HG03439 (cell line): ENCODE measurements around the gene GINS1.

Source experiments
- ATAC-seq: cut with Tn5 transposase; IDR thresholded peaks from one replicate; pipeline ENCODE4 v1.9.1; 2021; ENCODE audit warnings: mild to moderate bottlenecking, moderate library complexity; ENCODE audit not compliant: unreplicated experiment

The GINS1 gene

GRCh38 chr20:25476106-25477013 lies 68.9 kb downstream of the GINS1 start:
- ATAC-seq, result no peak

GRCh38 chr20:25477014-25477882 lies 69.8 kb downstream of the GINS1 start:
- no peak for ATAC-seq

- ATAC-seq, result no peak
Measured at GRCh38 chr20:25478889-25479568, 71.6 kb downstream of the GINS1 start.

- no peak for ATAC-seq
Measured at GRCh38 chr20:25479638-25480037, 72.2 kb downstream of the GINS1 start.

GRCh38 chr20:25480156-25480555 lies 72.7 kb downstream of the GINS1 start:
- no peak for ATAC-seq

GRCh38 chr20:25480797-25481196 lies 73.3 kb downstream of the GINS1 start:
- ATAC-seq, result no peak

GRCh38 chr20:25481235-25481917 lies 73.9 kb downstream of the GINS1 start:
- ATAC-seq, result no peak

- ATAC-seq, result no peak
Measured at GRCh38 chr20:25481918-25482253, 74.4 kb downstream of the GINS1 start.

GRCh38 chr20:25483431-25484132 lies 76.1 kb downstream of the GINS1 start:
- ATAC-seq, result no peak

- ATAC-seq, result no peak
Measured at GRCh38 chr20:25484224-25484846, 76.9 kb downstream of the GINS1 start.

- ATAC-seq, result no peak
Measured at GRCh38 chr20:25484911-25485511, 77.5 kb downstream of the GINS1 start.

- ATAC-seq, result no peak
Measured at GRCh38 chr20:25485872-25486271, 78.4 kb downstream of the GINS1 start.

GRCh38 chr20:25486377-25486776 lies 78.9 kb downstream of the GINS1 start:
- ATAC-seq, result no peak

GRCh38 chr20:25487306-25487705 lies 79.8 kb downstream of the GINS1 start:
- no peak for ATAC-seq

GRCh38 chr20:25487975-25488374 lies 80.5 kb downstream of the GINS1 start:
- no peak for ATAC-seq

GRCh38 chr20:25489221-25489871 lies 81.9 kb downstream of the GINS1 start:
- ATAC-seq, result no peak

GRCh38 chr20:25490656-25491445 lies 83.4 kb downstream of the GINS1 start:
- ATAC-seq, result no peak

- no peak for ATAC-seq
Measured at GRCh38 chr20:25491446-25492038, 84.1 kb downstream of the GINS1 start.
